MM.1S (cell line): ENCODE measurements around the gene MYO5C.

Experiments used
- EZH2phosphoT487 ChIP-seq: fragments of 300-600 bp; sonication (generic); IDR thresholded peaks from 2 replicates; pipeline ENCODE4 v1.6.1; 2018; ENCODE audit warnings: antibody characterized with exemption, low read length
- TF ChIP-seq, protein P1 (sequence below): fragments of 300-600 bp; sonication (generic); IDR thresholded peaks from 2 replicates; pipeline ENCODE4 v1.5.1; 2016; ENCODE audit warnings: antibody characterized with exemption, low read length, mixed read lengths

DNA sequence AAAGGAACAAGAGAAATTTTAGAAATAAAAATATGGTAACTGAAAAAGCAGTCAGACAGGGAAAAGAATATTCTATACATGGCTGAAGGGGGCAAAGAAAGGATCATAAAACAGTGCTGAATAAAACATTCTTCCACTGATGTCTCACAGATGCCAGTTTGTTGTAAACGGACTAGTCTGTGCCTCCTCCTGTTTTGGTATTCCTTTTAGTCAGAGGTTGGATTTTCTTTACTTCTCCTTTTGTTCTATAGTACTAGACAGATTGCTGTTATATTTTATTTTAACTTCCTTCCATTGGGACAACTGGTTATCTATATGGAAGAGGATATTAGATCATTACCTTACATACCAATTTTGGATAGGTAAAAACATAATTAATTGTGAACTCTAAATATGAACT lies 88.4 kb downstream of the MYO5C start:
- TF ChIP-seq, protein P1, sequence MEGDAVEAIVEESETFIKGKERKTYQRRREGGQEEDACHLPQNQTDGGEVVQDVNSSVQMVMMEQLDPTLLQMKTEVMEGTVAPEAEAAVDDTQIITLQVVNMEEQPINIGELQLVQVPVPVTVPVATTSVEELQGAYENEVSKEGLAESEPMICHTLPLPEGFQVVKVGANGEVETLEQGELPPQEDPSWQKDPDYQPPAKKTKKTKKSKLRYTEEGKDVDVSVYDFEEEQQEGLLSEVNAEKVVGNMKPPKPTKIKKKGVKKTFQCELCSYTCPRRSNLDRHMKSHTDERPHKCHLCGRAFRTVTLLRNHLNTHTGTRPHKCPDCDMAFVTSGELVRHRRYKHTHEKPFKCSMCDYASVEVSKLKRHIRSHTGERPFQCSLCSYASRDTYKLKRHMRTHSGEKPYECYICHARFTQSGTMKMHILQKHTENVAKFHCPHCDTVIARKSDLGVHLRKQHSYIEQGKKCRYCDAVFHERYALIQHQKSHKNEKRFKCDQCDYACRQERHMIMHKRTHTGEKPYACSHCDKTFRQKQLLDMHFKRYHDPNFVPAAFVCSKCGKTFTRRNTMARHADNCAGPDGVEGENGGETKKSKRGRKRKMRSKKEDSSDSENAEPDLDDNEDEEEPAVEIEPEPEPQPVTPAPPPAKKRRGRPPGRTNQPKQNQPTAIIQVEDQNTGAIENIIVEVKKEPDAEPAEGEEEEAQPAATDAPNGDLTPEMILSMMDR: no peak
- no peak for TF ChIP-seq EZH2phosphoT487
